IMR-90 (cell line): ENCODE data around the gene SH3RF1. TPM values are rescaled to one million over a fixed set of nuclear protein-coding genes. Genes with fewer than 3 reads are reported as not detected.

Experiments
- ATAC-seq: fragments of 200-7000 bp; cut with Tn5 transposase; 2 replicates; pipeline ENCODE4 v1.9.1; 2020; ENCODE audit warnings: low read depth, mild to moderate bottlenecking, moderate library complexity
- BruUV-seq: library from RNA; stranded (reverse); fragments of 400-500 nt; replicated peaks from 2 replicates; lab custom pipeline; 2021; lab: Mats Ljungman, UMichigan
- CTCF ChIA-PET: fragments of 300-600 bp; formaldehyde crosslinking; extraction: SDS; loops from one replicate; lab custom pipeline; 2021; ENCODE audit warnings: antibody characterized with exemption; lab: Yijun Ruan, JAX
- POLR2A ChIA-PET: fragments of 300-600 bp; sonication (Branson Sonifier 250); formaldehyde crosslinking; loops from one replicate; lab custom pipeline; 2022; ENCODE audit warnings: antibody characterized with exemption; ENCODE audit not compliant: unreplicated experiment; lab: Charles Lee
- DNase-seq: peaks from one replicate; pipeline ENCODE4 v3.0.0; 2013
- H2AFZ ChIP-seq: replicated peaks from 2 replicates; pipeline ENCODE3; 2013; ENCODE audit warnings: low read length, mild to moderate bottlenecking; ENCODE audit not compliant: poor library complexity
- H2AK5ac ChIP-seq: 2 replicates; pipeline ENCODE4 v1.6.1; 2013; ENCODE audit warnings: low read depth, low read length, inconsistent platforms
- H2AK9ac ChIP-seq: replicated peaks from 2 replicates; pipeline ENCODE3; 2013; ENCODE audit warnings: mild to moderate bottlenecking, low read depth, low read length, moderate library complexity; ENCODE audit not compliant: poor library complexity
- H2BK120ac ChIP-seq: 2 replicates; pipeline ENCODE4 v1.6.1; 2013; ENCODE audit warnings: low read depth, low read length, inconsistent platforms
- H2BK15ac ChIP-seq: 3 replicates; pipeline ENCODE4 v1.6.1; 2013; ENCODE audit warnings: low read depth, low read length, inconsistent platforms
- H2BK20ac ChIP-seq: 2 replicates; pipeline ENCODE4 v1.6.1; 2013; ENCODE audit warnings: low read depth, mild to moderate bottlenecking, inconsistent platforms, low read length, moderate library complexity
- H2BK5ac ChIP-seq: 2 replicates; pipeline ENCODE4 v1.6.1; 2013; ENCODE audit warnings: mild to moderate bottlenecking, low read depth, low read length, inconsistent platforms; ENCODE audit not compliant: poor library complexity, severe bottlenecking
- H3K14ac ChIP-seq: replicated peaks from 2 replicates; pipeline ENCODE4 v1.6.1; 2013; ENCODE audit warnings: low read depth, low read length, inconsistent platforms
- H3K18ac ChIP-seq: 2 replicates; pipeline ENCODE4 v1.6.1; 2013; ENCODE audit warnings: low read depth, low read length, control low read depth
- H3K23ac ChIP-seq: 2 replicates; pipeline ENCODE4 v1.6.1; 2013; ENCODE audit warnings: low read depth, low read length, inconsistent platforms
- H3K27ac ChIP-seq: 2 replicates; pipeline ENCODE4 v1.5.1; 2013; ENCODE audit warnings: mild to moderate bottlenecking, control low read depth, low read length; ENCODE audit not compliant: insufficient read depth
- H3K27me3 ChIP-seq: 2 replicates; pipeline ENCODE4 v1.6.1; 2013; ENCODE audit warnings: low read length; ENCODE audit not compliant: control insufficient read depth, insufficient read depth
- H3K36me3 ChIP-seq: 2 replicates; pipeline ENCODE4 v1.6.1; 2013; ENCODE audit warnings: low read length, mixed read lengths; ENCODE audit not compliant: control insufficient read depth, insufficient read depth
- H3K4ac ChIP-seq: 2 replicates; pipeline ENCODE4 v1.6.1; 2013; ENCODE audit warnings: low read depth, low read length, inconsistent platforms
- H3K4me1 ChIP-seq: 2 replicates; pipeline ENCODE4 v1.6.1; 2013; ENCODE audit warnings: low read length, mixed read lengths; ENCODE audit not compliant: control insufficient read depth, insufficient read depth
- H3K4me2 ChIP-seq: 2 replicates; pipeline ENCODE4 v1.6.1; 2013; ENCODE audit warnings: low read depth, mild to moderate bottlenecking, control low read depth, low read length, moderate library complexity
- H3K4me3 ChIP-seq: 2 replicates; pipeline ENCODE4 v1.5.1; 2013; ENCODE audit warnings: low read depth, mild to moderate bottlenecking, control low read depth, low read length, moderate library complexity; ENCODE audit not compliant: insufficient read depth
- H3K56ac ChIP-seq: 2 replicates; pipeline ENCODE4 v1.6.1; 2013; ENCODE audit warnings: low read length, inconsistent platforms; ENCODE audit not compliant: insufficient read depth; ENCODE audit errors: extremely low read depth
- H3K79me1 ChIP-seq, 2 experiments: 2 replicates each; pipeline ENCODE4 v1.6.1; 2013; ENCODE audit warnings: low read length in 2 of 2, inconsistent platforms in 1 of 2, low read depth in 1 of 2
- H3K9ac ChIP-seq: 2 replicates; pipeline ENCODE4 v1.6.1; 2013; ENCODE audit warnings: low read depth, low read length, control low read depth
- H3K9me1 ChIP-seq: 2 replicates; pipeline ENCODE4 v1.6.1; 2013; ENCODE audit warnings: low read length, inconsistent platforms; ENCODE audit not compliant: insufficient read depth
- H3K9me3 ChIP-seq: 2 replicates; pipeline ENCODE4 v1.6.1; 2013; ENCODE audit warnings: low read length; ENCODE audit not compliant: control insufficient read depth, insufficient read depth
- H4K20me1 ChIP-seq: 2 replicates; pipeline ENCODE4 v1.6.1; 2013; ENCODE audit warnings: low read length, inconsistent platforms; ENCODE audit not compliant: insufficient read depth
- H4K5ac ChIP-seq: 2 replicates; pipeline ENCODE4 v1.6.1; 2013; ENCODE audit warnings: mild to moderate bottlenecking, low read depth, low read length, control low read depth
- H4K8ac ChIP-seq, 2 experiments: 2 replicates each; pipeline ENCODE4 v1.6.1; 2013; ENCODE audit warnings: low read depth in 2 of 2, low read length in 2 of 2, control low read depth in 1 of 2, inconsistent platforms in 1 of 2
- H4K91ac ChIP-seq: 2 replicates; pipeline ENCODE4 v1.6.1; 2013; ENCODE audit warnings: low read depth, low read length, inconsistent platforms; ENCODE audit not compliant: insufficient read depth
- BHLHE40 ChIP-seq: fragments of 150-350 bp; IDR thresholded peaks from 2 replicates; pipeline ENCODE4 v1.6.1; 2016; ENCODE audit warnings: mild to moderate bottlenecking, low read depth, low read length
- CEBPB ChIP-seq: IDR thresholded peaks from 2 replicates; pipeline ENCODE4 v1.6.1; 2012; ENCODE audit warnings: low read depth, low read length, improper control_type of control experiment
- CHD1 ChIP-seq: IDR thresholded peaks from 2 replicates; pipeline ENCODE4 v1.6.1; 2012; ENCODE audit warnings: low read depth, low read length, improper control_type of control experiment
- FOS ChIP-seq: fragments of 150-350 bp; IDR thresholded peaks from 2 replicates; pipeline ENCODE4 v1.6.1; 2016; ENCODE audit warnings: low read depth, low read length
- MAFK ChIP-seq: IDR thresholded peaks from 2 replicates; pipeline ENCODE4 v1.6.1; 2012; ENCODE audit warnings: low read depth, low read length, improper control_type of control experiment
- MAZ ChIP-seq: IDR thresholded peaks from 2 replicates; pipeline ENCODE4 v1.6.1; 2012; ENCODE audit warnings: low read depth, mild to moderate bottlenecking, low read length, improper control_type of control experiment, moderate library complexity, borderline replicate concordance
- MXI1 ChIP-seq: IDR thresholded peaks from 2 replicates; pipeline ENCODE4 v1.6.1; 2012; ENCODE audit warnings: low read depth, mild to moderate bottlenecking, low read length, moderate library complexity, borderline replicate concordance
- NFE2L2 ChIP-seq: fragments of 150-350 bp; IDR thresholded peaks from 2 replicates; pipeline ENCODE4 v1.6.1; 2016; ENCODE audit warnings: low read depth, mild to moderate bottlenecking, low read length
- RCOR1 ChIP-seq: IDR thresholded peaks from 2 replicates; pipeline ENCODE4 v1.6.1; 2012; ENCODE audit warnings: mild to moderate bottlenecking, low read length, improper control_type of control experiment; ENCODE audit not compliant: insufficient replicate concordance
- RFX5 ChIP-seq: IDR thresholded peaks from 2 replicates; pipeline ENCODE4 v1.8.0; 2012; ENCODE audit warnings: low read depth, mild to moderate bottlenecking, low read length, moderate library complexity
- SMC3 ChIP-seq: fragments of 150-350 bp; IDR thresholded peaks from 2 replicates; pipeline ENCODE4 v1.6.1; 2016; ENCODE audit warnings: low read depth, mild to moderate bottlenecking, antibody characterized with exemption, low read length, moderate library complexity
- WGBS, 2 experiments: methylation state at CpG; one replicate each; pipeline versions ENCODE4 v1.1.5 to v1.1.7; 2013; ENCODE audit warnings: missing lambda C conversion rate in 2 of 2; ENCODE audit not compliant: insufficient read length in 1 of 2; ENCODE audit errors: extremely low coverage in 2 of 2; 5-methylcytosine and 5-hydroxymethylcytosine counted together
- dilution Hi-C: fragments of 300-500 bp; cut with HindIII; formaldehyde crosslinking; loops from one replicate; pipeline ENCODE4 v1.14.3; 2018; ENCODE audit warnings: low sequenced_read_pairs; ENCODE audit not compliant: unreplicated experiment
- in situ Hi-C: fragments of 300-500 bp; cut with MboI; formaldehyde crosslinking; loops from 3 replicates; pipeline ENCODE4 v1.14.3; 2019; ENCODE audit warnings: low sequenced_read_pairs, inconsistent platforms, mixed read lengths
- intact Hi-C: fragments of 100-400 bp; cut with micrococcal nuclease; formaldehyde crosslinking; loops from 2 replicates; pipeline ENCODE4 v1.10.0; 2022
- polyA plus RNA-seq, 3 experiments: library from polyadenylated mRNA; depleted of rRNA; stranded (reverse); fragments of >200 nt; gene quantifications; 2 replicates each; pipeline ENCODE4 v1.2.3, GENCODE V29; 2012; ENCODE audit warnings: low replicate concordance in 1 of 3
- total RNA-seq: library from RNA; depleted of rRNA; stranded (reverse); fragments of >200 nt; gene quantifications from 2 replicates; pipeline ENCODE4 v1.2.3, GENCODE V29; 2012
- TF ChIP-seq, protein P1 (sequence below): conservative IDR thresholded peaks from 2 replicates; pipeline ENCODE4 v1.5.1; 2012; ENCODE audit warnings: mild to moderate bottlenecking, low read depth, low read length, improper control_type of control experiment

The SH3RF1 gene
- total and polyA plus RNA-seq, 2 of the 4 experiments (the other 2 are of a cell fraction) = 22.0 to 29.8 TPM

DNA sequence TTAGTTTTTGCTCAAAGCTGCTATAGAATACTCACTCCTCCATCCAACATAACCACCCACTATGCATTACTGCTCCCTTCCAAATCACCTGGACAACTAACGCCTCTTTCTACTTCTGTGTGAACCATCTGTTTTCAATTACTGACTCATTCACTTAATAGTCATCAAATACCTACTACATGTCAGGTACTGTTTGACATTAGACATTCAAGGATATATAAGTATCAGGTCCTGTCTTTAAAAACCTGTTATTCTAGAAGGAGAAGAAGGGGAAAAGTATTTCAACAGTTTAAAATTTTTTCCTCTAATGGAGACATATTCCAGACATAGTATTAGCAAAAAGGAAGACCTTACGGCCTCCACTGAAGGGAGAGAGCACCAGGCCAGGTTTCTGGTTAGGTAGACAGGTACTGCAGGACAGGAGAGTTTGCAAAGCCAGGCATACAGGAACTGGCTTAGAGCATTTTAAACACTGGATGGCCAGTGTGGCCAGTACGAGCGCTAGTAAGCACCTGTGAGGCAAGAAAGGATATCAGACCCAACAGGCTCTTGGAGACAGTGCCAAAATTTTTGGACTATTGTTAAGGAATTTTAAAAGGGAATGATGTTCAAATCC is 39.0 kb downstream of the SH3RF1 start:
- H3K4me3 ChIP-seq = no peak overlapping the region
- POLR2A ChIA-PET = no interaction called here
- peaks cover 44% of the 10 kb centered on the region; the same call in 1 of the 2 replicates for H4K20me1 ChIP-seq
- H2BK120ac ChIP-seq = no peak overlapping the region
- no peak overlapping the region for H3K18ac ChIP-seq
- no peak overlapping the region for H2BK5ac ChIP-seq
- DNase-seq (no peak), ATAC-seq (no peak)
- no peaks in the 10 kb centered on the region for H3K9me3 ChIP-seq
- no peak overlapping the region for H2AK9ac ChIP-seq
- dilution Hi-C loops (no loop called here), intact Hi-C loops (no loop called here), in situ Hi-C loops (no loop called here)
- no peak overlapping the region for H3K56ac ChIP-seq
- no peak overlapping the region for H4K91ac ChIP-seq
- H4K8ac ChIP-seq = no peak overlapping the region
- peaks cover 14% of the 10 kb centered on the region for H3K4me1 ChIP-seq
- no peak overlapping the region for H3K4ac ChIP-seq
- H3K14ac ChIP-seq = no peak overlapping the region
- no peak overlapping the region for H3K9ac ChIP-seq
- H3K27me3 ChIP-seq = no peaks in the 10 kb centered on the region
- no peak overlapping the region for H2BK20ac ChIP-seq
- no peak overlapping the region for H2AFZ ChIP-seq
- 70% methylated on average over 2 of the region's 4 CpGs; no CpG with 5 or more reads in 1 of the 2 experiments for WGBS, 2 experiments
- CTCF ChIA-PET = no interaction called here
- H3K4me2 ChIP-seq = no peak overlapping the region
- no peak overlapping the region for H3K27ac ChIP-seq
- peaks cover 17 to 66% of the 10 kb centered on the region in 2 experiments for H3K79me1 ChIP-seq
- TF ChIP-seq RFX5 (no peak), BHLHE40 (no peak), SMC3 (no peak), CEBPB (no peak), MAZ (no peak), FOS (no peak), NFE2L2 (no peak), MAFK (no peak), CHD1 (no peak), RCOR1 (no peak), MXI1 (no peak)
- TF ChIP-seq, protein P1, sequence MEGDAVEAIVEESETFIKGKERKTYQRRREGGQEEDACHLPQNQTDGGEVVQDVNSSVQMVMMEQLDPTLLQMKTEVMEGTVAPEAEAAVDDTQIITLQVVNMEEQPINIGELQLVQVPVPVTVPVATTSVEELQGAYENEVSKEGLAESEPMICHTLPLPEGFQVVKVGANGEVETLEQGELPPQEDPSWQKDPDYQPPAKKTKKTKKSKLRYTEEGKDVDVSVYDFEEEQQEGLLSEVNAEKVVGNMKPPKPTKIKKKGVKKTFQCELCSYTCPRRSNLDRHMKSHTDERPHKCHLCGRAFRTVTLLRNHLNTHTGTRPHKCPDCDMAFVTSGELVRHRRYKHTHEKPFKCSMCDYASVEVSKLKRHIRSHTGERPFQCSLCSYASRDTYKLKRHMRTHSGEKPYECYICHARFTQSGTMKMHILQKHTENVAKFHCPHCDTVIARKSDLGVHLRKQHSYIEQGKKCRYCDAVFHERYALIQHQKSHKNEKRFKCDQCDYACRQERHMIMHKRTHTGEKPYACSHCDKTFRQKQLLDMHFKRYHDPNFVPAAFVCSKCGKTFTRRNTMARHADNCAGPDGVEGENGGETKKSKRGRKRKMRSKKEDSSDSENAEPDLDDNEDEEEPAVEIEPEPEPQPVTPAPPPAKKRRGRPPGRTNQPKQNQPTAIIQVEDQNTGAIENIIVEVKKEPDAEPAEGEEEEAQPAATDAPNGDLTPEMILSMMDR = no peak
- H2AK5ac ChIP-seq = no peak overlapping the region
- BruUV-seq = no TSS peak
- H3K36me3 ChIP-seq = peaks cover under 1% of the 10 kb centered on the region; the same call in 1 of the 2 replicates
- H4K5ac ChIP-seq = no peak overlapping the region
- H2BK15ac ChIP-seq = no peak overlapping the region
- peaks cover 11% of the 10 kb centered on the region; the same call in 1 of the 2 replicates for H3K9me1 ChIP-seq
- H3K23ac ChIP-seq = no peak overlapping the region
